Measurements from ENCODE around the gene ALDH1A1.

ALDH1A1 gene

DNA sequence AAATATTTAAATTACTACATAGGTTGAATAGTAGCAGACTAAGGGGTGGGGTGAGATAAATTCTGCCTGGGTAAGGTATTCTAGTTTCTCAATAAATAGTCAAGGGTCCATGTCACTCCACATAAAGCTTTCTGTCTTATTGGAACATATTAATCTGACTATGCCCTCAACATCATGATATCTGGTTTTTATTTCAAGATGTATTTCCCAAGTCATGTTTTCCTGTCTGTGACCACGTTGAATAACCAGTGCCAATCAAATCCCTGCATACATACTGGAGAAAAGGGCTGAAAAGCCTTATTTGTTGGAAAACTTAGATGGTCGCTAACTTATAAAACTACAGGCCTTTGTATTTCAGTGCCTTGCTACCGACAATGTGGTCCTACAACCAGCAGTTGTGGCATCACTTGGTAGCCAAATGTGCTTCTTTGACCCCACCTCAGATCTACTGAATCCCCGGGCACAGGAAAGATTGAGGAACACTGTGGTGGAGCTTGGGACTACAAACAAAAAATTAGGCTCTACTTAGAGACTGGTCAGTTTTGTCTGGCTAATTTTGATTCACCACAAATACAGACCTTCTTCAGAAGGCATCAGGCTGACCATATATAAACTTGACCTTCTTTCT, 39.4 kb downstream of the ALDH1A1 start:
- no peak for DNase-seq

DNA sequence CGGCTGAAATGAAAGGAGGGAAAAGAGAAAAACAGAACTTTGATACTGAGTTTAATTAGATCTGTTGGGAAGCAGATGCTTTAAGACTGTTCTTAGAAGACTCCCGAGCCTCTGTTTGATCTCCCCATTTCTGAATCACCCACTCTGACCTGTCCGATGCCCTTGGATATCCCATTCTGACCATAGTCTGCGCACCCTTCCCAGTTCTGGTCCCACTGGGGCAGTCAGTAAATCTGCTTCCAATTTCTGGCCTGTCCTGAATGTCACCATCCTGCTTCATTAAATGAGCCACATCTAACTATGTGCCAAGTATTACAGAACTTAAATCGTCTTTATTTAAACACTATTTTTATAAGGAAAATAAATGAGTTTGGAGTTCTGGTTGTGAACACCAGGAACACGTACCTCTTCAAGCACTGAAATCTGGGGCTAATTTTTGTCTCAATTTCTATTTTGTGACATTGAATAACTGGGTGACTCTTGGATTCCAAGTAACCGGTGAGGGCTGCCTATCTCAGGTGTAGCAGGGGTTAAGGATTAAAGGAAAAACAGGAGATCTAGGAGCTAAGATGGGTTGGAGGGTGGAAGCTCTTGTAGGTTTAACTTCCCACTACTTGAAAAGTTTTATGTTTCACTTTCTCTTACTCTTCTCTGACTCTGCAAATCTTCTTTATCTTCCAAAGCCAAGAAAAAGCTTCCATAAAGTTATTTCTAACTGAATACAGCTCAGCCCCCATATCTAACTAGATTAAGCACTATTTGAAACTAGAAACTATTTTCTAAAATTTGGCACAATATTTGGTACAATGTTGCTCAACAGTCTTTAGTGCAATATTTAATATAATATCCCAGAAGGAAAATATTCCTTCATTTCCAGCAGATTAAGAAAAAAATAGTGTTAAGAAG, 40.1 kb downstream of the ALDH1A1 start:
- DNase-seq: no peak

DNA sequence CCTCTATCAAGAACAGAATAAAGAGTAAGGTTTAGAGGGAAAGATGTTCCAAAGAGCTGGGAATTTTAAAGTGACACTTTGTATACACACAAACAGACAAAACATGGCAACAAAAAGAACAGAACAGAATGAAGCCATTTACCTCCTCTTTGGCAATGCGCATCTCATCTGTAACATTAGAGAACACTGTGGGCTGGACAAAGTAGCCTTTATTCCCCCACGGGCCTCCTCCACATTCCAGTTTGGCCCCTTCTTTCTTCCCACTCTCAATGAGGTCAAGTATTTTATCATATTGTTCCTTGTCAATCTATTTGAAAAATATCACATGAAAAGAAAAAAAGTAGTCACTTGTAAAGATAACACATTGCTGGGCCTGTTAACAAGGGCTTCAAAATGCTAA, 41.0 kb downstream of the ALDH1A1 start:
- no peak for DNase-seq

DNA sequence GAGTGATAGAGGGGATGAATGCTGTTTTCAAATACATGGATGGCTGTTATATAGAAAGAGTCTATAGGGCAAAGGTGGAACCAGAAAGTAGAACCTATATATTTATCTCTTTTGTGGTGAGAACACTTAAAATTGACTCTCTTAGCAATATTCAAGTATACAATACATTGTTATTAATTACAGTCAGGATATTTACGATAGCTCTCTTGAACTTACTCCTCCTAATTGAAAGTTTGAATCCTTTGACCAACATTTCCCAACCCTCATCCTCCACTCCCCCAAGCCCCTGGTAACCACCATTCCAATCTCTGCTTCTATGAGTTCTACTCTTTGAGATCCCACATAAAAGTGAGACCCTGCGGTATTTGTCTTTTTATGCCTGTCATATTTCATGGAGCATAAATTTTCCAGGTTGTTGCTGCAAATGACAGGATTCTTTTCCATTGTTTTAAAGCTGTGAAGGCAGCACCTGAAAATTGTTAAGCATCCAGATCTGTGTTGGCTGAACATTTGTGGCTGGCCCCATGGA, 41.5 kb downstream of the ALDH1A1 start:
- no peak for DNase-seq

DNA sequence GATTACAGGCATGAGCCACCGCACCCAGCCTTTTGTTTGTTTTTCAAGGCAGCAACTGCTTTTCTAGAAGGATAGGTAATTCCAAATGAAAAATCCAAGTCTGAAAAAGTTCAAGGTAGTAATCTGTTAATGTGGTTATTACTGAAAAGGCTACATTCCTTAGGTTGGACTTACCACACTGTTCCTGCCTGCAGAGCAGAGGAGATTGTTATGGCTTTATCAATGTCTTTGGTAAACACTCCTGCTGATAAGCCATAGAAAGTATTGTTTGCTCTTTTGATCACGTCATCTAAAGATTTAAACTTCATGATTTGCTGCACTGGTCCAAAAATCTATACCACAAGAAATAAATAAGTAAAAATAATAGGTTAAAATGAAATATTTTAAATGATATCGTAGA, 43.4 kb downstream of the ALDH1A1 start:
- DNase-seq: no peak

DNA sequence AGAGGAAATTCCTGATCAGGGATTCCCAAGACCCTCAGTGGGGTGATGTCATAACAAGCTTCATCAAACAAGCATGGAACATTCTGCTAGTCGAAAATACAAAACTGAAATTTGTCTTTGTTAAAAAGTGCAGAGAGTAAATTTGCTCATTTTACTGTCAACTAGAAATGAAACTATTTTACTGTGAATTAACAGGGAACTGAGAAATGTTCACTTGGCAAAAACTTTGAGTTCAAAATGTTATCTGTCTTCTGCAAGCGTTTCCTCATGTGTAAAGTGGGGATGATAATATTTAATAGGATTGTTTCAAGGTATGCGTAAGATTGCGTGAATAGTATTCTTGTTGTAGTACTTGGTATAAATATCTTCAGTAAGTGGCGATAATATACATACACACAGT, 45.4 kb downstream of the ALDH1A1 start:
- DNase-seq: no peak

DNA sequence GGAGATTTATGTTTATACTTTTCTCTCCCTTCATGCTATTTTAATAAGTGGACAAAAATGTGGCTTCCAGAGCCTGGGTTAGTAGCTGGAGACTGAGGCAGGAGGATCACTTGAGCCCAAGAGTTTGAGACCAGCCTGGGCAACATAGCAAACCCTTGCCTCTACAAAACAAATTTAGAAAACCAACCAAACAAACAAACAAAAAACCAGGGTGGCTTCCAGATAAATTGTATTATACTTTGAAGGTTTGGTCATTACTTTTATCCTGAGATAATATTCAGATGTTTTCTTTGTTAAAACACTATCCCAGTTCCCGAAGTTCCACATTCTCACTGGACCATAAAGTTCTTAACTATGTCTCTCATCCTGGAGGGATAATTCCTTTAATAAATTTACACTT, 46.0 kb downstream of the ALDH1A1 start:
- DNase-seq: no peak

DNA sequence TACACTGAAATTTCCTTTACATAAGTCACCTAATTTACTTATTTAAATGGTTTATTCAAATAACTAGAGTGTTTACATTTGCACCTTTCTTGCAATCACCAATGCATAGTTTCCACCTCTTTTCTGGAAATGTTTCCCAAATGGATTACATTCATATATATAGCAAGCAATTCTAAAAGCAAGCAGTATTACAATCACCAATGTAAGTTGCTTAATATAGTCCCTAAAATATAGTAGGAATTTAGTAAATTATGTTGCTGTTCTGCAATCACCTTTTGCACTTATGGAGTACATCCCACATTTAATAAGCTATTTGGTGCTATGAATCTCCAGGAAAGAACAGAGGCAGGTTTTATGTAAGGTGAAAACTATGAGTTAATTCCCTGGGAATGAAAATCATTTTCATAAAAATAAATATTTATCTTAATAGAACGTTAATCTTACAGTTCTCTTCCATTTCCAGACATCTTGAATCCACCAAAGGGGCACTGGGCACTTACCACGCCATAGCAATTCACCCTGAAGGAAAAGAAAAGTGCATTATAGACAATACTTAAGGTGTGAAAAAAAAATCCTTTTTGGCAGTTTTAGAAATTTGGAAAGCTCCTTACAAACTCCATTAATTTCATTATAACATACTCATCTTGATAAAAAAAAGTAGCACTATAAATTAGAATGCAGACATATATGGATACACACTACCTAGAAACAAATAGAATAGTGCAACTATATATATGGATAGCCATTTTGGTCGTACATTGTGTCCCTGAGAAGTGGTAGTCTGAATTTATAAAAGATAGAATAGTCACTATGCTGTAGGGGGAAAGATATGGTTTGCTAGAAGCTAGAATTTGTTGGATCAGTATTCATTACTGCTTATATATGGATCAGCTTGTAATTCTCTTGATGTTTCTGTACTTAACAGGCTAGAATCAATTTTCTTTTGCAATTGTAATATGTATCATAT, 47.1 kb downstream of the ALDH1A1 start:
- DNase-seq: no peak

DNA sequence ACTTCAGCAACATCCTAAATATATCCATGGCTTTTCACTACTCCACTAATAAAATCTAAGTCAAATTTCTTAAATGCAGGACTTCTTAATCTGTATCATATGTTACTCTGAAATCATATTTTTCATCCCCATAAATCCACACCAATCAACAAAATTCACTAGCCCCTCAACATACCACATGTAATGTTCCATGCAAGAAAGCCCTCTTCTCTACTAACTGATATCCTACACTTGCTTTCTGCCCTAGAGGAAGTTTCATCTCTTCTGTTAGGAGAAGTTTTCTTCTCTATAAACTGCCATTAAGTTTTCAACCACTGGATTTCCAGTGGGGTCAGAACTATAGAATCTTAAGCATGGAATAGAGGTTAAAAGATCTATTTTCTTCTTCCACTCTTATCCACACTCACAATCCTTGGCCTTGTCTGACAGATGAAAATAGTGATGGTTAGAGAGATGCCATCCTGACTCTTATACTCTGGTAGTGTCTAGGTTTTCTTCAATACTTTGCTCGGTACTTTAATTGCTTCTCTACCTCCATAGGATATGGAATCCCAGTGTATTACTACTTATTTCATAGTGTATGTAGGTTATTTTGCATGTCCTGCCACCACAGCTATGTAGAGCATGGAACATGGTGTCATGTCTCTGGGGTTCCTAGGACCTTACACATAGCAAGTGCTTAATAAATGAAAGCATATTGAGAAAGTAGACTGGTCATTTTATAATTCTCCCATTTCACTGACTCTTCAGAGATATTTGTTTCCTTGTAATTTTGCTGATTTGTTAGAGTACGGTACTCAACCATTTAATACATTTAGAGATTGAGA, 48.4 kb downstream of the ALDH1A1 start:
- DNase-seq: no peak

DNA sequence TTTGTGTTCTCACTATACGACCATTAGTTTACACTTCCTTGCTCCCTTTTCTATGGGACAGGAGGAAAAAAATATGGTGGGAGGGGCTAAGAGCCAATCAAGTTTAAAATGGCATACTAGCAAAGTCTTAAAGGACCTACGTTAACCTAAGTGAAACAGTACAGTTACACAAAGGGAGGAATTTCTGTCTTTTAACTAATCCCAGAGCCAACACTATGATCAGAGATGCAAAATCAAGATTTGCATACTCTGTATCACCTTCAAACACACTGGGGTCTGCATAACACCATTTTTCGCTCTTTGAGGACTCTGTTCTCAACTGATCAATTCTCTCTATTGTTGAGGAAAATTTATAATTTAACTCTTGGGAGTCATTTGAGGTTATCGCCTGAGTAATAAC, 49.8 kb downstream of the ALDH1A1 start:
- no peak for DNase-seq

DNA sequence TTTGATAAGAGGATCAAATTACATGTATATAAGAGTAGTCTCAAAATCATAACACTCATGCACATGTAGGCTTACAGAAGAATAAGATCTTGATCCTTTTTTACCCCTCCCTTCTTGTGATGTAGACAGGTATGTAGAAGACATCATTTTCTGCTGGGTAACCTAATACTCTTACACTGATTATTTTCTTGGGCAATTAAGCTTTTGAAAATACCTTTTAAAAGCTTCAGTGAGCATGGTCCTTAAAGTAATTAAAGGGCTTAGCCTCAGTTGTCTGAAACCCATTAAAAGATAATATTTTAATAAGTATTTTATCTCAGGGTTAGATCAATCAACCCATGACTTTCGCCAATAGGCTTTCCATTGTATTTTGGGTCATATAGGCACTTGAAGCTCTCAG, 50.6 kb downstream of the ALDH1A1 start:
- DNase-seq: no peak

DNA sequence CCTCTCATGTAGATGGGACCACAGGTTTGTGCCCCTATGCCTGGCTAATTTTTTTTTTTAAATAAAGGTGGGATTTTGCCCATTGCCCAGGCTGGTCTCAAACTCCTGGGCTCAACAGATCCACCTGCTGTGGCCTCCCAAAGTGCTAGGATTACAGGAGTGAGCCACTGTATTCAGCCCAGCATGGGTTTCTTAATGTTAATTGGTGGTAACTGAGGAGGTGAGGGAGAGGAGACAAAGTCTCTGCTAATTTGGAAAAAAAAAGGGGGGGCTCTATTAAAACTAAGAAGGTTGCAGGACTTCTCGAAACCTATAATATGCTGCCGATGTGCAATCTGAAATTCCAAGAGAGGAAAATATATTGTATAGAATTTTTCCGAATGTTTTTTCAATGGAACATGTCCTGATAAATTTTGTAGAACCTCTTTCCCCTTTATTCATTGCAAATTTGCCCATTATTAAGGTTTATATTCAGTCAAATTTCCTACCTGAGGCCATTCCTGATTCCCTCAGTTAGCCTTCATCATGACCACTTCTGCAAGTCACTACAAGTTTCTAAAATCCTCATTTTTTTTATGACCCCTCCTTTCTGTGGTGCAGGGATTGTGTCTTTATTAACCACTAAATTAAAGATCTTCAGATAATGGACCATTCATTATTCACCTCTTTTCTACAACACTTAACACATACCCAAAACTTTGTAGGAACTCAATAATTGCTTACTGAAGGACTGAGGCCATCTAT, 52.9 kb downstream of the ALDH1A1 start:
- no peak for DNase-seq

DNA sequence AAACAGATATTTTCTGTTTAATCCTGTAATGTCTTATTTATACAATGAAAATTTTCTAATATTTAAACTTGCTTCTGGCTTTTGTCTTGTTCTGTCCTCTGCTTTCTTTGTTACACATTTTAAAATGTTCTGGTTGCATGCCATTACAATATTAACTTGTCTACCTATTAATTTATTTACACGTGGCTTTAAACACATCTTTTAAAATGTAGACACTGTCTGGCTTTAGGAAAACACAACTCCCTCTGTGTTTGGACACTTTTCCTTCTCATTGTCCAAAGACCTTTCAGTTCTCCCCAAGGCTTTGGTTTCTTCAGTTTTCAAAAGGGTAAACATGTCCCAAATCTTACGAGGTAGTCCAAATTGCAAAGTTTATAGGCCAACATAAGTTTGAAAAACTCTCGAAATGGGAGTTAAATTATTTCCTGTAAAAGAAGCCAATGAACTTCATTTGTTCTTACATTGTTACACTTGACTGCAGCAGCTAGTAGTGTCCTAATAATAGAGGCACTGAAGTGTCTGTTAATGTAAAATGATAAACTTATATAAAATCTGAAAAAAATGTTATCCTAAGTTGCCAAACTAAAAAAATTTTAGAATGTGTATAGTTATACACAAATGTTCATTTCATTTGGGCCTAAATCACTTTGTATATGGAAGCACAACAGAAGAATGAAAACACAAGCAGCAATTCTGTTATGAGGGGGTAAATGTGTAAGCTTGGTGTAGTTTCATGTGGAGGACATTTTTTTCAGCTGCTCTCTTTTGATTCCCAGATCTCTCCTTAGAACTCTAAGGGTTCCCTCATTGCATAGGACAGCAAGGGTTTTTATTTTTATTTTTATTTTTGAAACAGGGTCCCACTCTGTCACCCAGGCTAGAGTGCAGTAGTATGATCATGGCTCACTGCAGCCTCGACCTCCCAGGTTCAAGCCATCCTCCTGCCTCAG, 53.8 kb downstream of the ALDH1A1 start:
- no peak for DNase-seq

DNA sequence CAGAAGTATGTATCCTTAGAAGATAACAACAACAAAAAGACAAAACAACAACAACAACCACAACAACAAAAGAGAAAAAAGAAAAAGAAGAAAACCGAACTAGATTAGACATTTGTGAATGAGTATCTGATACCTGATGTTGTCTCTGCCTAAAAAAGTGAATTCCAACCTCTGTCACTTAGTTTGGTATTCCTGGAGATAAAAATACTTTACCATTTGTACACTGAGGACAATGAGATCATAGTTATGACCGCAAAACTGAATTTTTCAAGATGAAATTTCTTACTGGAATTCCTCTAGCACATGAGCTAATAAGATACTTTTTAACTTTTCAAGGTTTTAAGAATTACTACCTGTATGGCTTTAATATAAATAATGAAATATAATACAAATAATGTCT, 54.5 kb downstream of the ALDH1A1 start:
- no peak for DNase-seq

DNA sequence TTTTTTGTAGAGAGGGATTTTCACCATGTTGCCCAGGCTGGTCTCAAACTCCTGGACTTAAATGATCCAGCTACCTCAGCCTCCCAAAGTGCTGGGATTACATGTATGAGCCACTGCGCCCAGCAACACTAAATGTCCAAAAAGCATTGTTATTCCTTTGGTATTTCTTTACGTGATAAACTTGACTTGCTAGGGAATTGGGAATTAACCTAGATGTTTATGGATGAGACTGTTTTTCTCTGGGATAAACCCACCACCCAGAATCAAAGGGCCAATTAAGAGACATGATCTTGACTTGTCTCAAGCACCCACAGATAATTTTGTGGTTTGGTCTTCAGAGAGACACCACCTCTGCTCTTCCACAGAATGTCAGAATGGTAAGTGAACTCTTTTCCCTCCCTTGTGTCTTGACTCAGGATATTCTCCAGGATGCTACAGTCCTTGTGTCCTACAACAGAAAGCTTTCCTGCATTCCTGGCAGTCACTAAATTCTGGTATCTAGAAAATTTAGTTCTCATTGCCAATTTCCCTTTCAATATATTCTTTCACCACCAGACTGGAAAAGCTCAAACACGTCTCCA, 55.7 kb downstream of the ALDH1A1 start:
- no peak for DNase-seq

DNA sequence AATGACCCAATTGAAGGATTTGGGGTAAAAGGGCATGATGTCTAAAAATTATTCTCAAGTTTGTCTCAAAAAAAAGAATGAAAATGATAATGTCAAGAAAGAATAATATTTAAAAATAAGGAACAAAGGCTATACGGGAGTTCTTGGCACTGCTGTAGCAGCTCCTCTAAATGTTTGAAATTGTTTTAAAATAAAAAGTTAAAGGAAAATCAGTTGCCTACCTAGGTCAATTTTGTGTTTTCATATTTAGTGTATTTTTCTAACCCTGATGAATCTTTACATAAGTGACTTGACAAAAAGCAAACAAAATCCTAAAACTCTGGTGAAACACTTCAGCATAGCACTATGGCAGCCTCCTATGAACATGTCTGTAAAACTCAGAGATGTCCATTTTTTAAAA, 56.4 kb downstream of the ALDH1A1 start:
- no peak for DNase-seq

DNA sequence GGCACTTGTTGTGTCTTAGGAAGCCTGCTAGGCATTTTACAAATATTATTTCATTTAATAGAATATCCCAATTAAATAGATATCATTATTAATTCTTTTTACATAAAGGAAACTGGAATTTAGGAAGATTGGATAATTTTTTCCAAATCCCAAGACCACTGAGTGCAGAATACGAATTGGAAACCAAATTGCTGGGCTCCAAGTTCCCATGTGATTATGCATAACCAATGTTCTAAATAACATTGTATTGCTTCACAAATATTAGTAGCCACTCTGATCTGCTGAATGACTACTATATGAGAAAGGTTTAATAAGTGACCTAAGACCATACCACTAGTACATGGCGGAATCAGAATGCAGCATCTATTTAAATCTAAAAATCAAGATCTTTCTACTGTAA, 57.7 kb downstream of the ALDH1A1 start:
- DNase-seq: no peak

DNA sequence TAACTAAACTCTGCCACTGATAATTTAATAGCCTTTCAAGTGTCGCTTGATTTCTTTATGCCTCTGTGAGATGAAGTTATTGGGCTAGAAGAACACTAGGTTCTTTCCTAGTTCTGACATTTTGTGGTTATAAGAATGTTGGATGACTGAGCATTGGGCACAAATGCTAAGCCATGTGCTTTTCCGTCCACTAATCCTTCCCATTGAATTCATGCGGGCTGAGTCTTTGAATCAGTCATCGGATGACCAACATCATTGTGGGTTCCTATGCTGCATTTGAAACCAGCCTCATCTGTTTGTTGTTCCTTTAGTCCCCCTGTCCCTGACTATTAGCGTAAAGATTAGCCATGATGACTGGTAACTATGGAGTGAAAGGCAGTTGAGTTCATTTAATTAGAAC, 58.5 kb downstream of the ALDH1A1 start:
- DNase-seq: no peak

DNA sequence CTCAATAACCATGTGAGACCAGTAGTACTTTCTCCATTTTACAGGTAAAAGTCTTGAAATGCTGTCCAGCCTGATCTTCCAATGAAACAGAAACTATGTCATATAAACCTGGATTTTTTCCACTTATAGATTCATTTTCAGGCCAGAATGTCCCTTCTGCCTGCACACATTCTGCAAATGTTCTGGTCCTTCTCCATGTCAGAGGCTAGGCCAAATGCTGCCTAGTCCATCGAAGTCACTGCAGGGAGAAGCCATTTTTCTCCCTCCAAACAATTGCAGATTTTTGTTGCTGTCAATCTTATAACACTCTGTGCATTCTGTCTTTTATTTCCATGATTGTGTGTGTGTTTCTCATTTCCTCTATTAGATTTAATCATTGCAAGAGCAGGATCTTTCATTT, 59.4 kb downstream of the ALDH1A1 start:
- DNase-seq: no peak

DNA sequence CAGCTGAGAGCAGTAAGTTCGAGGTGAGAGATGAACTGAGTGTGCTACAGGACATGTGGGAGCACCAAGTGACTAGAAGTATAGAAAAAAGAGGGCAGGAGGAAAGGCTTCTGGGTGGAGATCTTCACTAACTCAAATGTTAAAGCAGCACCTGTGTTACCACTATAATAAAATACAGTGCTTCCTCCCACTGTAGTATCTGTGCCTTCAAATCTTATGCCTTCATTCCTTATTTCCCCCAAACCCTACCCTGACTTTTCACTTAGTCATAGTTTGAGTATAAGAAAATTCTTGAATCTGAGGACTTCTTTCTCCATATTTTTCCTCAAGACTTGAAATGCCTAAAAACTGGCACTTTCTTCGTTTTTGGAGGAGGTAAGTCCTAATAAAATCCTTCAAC, 61.8 kb downstream of the ALDH1A1 start:
- no peak for DNase-seq

All from 8988T (cell line).